ENCODE results near the gene STXBP4.

The STXBP4 gene, protein sequence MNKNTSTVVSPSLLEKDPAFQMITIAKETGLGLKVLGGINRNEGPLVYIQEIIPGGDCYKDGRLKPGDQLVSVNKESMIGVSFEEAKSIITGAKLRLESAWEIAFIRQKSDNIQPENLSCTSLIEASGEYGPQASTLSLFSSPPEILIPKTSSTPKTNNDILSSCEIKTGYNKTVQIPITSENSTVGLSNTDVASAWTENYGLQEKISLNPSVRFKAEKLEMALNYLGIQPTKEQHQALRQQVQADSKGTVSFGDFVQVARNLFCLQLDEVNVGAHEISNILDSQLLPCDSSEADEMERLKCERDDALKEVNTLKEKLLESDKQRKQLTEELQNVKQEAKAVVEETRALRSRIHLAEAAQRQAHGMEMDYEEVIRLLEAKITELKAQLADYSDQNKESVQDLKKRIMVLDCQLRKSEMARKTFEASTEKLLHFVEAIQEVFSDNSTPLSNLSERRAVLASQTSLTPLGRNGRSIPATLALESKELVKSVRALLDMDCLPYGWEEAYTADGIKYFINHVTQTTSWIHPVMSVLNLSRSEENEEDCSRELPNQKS

DNA sequence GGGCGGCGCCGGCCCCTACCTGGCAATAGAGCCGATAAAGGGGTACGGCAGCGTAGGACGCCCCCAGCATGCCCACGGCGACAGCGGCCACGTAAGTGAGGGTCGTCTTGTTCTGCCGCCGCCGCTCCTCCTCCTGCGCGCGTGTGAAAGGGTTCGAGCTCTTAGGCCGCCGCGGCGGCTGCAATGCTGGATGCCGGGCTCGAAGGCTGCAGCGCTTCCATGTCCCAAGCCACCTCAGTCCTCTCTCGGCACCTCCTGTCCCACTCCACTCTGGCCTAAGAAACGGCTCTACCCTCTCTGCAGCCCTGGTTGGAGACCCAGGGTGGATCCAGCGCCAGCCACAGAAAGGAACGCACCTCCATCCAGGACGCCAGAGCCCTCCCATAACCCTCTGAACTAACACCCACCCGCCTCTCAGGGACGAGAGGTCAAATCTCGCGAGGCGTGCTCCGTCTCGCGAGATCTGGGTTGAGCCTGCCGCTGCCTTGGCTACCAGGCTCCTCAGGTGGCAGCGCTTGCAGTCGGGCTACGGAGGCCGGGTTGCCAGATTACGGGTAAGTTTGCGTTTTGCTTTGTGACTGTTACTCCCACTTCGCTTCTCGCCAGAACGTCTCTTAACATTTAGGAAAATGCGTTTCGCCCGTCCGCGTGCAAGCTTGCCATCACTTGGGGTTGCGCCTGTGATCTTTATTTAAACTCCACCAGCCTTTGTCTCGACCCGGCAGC lies at the start of gene STXBP4, which contains the start of gene COX11:
TSS of gene STXBP4 (plus strand) at position 504 of the 726 bp plus-strand sequence. CDS start 17,455 bp downstream, outside the sequence.
TSS of gene COX11 (minus strand) at position 393 of the 726 bp plus-strand sequence. CDS start at position 385, 8 bp downstream.
- TF ChIP-seq, protein P1, sequence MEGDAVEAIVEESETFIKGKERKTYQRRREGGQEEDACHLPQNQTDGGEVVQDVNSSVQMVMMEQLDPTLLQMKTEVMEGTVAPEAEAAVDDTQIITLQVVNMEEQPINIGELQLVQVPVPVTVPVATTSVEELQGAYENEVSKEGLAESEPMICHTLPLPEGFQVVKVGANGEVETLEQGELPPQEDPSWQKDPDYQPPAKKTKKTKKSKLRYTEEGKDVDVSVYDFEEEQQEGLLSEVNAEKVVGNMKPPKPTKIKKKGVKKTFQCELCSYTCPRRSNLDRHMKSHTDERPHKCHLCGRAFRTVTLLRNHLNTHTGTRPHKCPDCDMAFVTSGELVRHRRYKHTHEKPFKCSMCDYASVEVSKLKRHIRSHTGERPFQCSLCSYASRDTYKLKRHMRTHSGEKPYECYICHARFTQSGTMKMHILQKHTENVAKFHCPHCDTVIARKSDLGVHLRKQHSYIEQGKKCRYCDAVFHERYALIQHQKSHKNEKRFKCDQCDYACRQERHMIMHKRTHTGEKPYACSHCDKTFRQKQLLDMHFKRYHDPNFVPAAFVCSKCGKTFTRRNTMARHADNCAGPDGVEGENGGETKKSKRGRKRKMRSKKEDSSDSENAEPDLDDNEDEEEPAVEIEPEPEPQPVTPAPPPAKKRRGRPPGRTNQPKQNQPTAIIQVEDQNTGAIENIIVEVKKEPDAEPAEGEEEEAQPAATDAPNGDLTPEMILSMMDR (IDR thresholded peaks at IDR 0.05), result peak; percentile 59; the same call in 1 of the 2 replicates

DNA sequence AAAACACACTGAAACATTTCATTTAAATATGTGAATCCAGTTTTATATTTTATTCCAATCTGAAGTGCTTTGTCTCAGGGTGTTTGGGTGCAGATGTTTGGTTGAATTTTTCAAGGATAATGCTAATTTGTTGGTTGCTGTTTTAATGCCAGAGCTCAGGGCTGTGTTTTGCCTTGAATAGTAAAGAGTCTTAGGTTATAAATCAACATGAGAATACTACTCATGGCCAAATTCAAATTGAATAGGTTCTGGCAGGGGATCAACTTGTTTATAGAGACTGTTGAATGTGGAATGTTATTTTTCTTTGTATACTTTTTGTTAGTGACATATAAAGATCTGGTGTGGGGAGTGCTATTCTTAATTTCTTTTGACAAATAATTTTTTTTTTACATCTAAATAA lies 49.1 kb upstream of the STXBP4 start:
- TF ChIP-seq, protein P1 (IDR thresholded peaks at IDR 0.05), result no peak

DNA sequence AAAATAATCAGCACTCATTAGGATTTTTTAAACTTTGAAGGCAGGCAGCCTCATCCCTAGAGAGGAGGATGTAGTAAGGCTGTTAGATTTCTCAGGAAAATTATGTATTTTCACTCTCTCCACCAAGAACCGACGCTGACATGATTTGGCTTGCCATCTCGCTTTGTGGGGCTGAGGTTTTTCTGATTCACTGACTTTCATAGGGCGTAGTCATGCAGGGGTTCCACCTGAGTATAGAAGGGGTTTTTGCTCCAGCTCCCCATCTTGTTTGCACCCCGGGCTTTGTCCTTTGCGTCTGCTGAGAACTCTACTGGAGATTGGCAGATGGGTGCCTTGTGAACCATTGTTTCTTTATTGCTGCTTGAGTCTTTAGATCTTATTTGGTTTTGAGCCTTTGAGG lies 47.7 kb upstream of the STXBP4 start:
- TF ChIP-seq, protein P1 (IDR thresholded peaks at IDR 0.05), result no peak

DNA sequence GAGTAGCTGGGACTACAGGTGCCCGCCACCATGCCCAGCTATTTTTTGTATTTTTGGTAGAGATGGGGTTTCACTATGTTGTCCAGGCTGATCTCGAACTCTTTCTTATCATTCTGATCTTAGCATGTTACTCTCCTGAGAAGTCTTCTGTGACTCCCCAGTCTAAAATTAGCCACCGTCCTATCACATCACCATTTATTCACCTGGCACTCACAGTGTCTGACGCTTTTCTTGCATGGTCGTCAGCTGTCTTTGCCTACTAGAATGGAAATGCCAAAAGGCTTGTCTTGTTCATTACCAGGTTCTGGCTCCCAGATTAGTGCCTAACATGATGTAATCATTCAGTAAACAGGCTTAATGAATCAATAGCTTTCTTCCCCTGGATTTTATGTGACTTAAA lies 44.2 kb upstream of the STXBP4 start:
- TF ChIP-seq, protein P1 (IDR thresholded peaks at IDR 0.05), result no peak

DNA sequence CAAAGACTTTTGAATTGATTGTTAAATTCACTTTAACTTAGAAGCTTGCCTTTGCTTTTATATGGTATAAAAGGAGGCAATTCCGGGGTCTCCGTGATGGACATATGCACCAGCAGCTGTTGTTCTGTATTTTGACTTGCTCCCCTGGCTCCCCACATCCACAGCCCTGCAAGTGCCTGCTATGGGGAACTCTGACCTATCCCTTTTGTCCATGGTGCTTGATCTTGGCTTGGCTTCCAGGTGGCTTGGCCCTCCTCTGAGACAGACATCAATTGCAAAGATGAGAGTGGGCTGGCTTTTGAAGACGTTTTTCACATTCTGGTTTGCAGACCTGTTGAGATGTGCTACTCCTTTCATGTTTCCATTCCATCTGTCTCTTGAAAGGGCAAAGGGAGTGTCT lies 41.0 kb upstream of the STXBP4 start:
- TF ChIP-seq, protein P1 (IDR thresholded peaks at IDR 0.05), result no peak

GRCh38 chr17:54932711-54933110 lies 35.9 kb upstream of the STXBP4 start:
- TF ChIP-seq, protein P1 (IDR thresholded peaks at IDR 0.05), result no peak

- TF ChIP-seq, protein P1 (IDR thresholded peaks at IDR 0.05), result no peak
Observed at GRCh38 chr17:54933921-54934320, 34.6 kb upstream of the STXBP4 start.

Data from LNCAP (cell line).